NOMO-1 treated with DMSO at 0.1 percent for 48 hours (cell line): ENCODE measurements around the gene FXYD6.
"Not testable (repeated sequence)": the region's sequence is repeated elsewhere in the genome, so short reads cannot be mapped to it uniquely, and the experiment has no call there.

Experiments used
- DNase-seq: peaks from one replicate; lab custom pipeline; 2025; ENCODE audit not compliant: unreplicated experiment; lab: John Stamatoyannopoulos, UW

FXYD6 gene

GRCh38 chr11:117876341-117877119 lies at the start of gene FXYD6:
FXYD6 (minus strand) TSS chr11:117876658; CDS start chr11:117842776, 33,882 bp downstream.
- no peak for DNase-seq

- DNase-seq, result not testable (repeated sequence)
Observed at GRCh38 chr11:117926166-117926565, 49.7 kb upstream of the FXYD6 start.

GRCh38 chr11:117925198-117925925 lies 48.9 kb upstream of the FXYD6 start:
- no peak for DNase-seq

GRCh38 chr11:117924631-117925170 lies 48.2 kb upstream of the FXYD6 start:
- no peak for DNase-seq

- no peak for DNase-seq
Observed at GRCh38 chr11:117923773-117924172, 47.3 kb upstream of the FXYD6 start.

GRCh38 chr11:117923275-117923674 lies 46.8 kb upstream of the FXYD6 start:
- no peak for DNase-seq

- DNase-seq, result no peak
Observed at GRCh38 chr11:117921893-117922292, 45.4 kb upstream of the FXYD6 start.

GRCh38 chr11:117921456-117921855 lies 45.0 kb upstream of the FXYD6 start:
- no peak for DNase-seq

- no peak for DNase-seq
Observed at GRCh38 chr11:117919781-117920221, 43.3 kb upstream of the FXYD6 start.

GRCh38 chr11:117919341-117919740 lies 42.9 kb upstream of the FXYD6 start:
- no peak for DNase-seq

GRCh38 chr11:117918366-117919255 lies 42.2 kb upstream of the FXYD6 start:
- DNase-seq, result no peak

GRCh38 chr11:117917591-117918151 lies 41.2 kb upstream of the FXYD6 start:
- no peak for DNase-seq

GRCh38 chr11:117916956-117917355 lies 40.5 kb upstream of the FXYD6 start:
- DNase-seq, result no peak

- no peak for DNase-seq
Observed at GRCh38 chr11:117915672-117916235, 39.3 kb upstream of the FXYD6 start.

GRCh38 chr11:117914991-117915618 lies 38.6 kb upstream of the FXYD6 start:
- DNase-seq, result peak; percentile 8

GRCh38 chr11:117914398-117914761 lies 37.9 kb upstream of the FXYD6 start:
- DNase-seq, result no peak

GRCh38 chr11:117913736-117914397 lies 37.4 kb upstream of the FXYD6 start:
- DNase-seq, result no peak

- DNase-seq, result no peak
Observed at GRCh38 chr11:117912497-117912896, 36.0 kb upstream of the FXYD6 start.

GRCh38 chr11:117911694-117912093 lies 35.2 kb upstream of the FXYD6 start:
- DNase-seq, result no peak
